ENCODE measurements around the gene CSF2RB.
"Not testable (repeated sequence)": the region's sequence is repeated elsewhere in the genome, so short reads cannot be mapped to it uniquely, and the experiment has no call there.

The CSF2RB gene

DNA sequence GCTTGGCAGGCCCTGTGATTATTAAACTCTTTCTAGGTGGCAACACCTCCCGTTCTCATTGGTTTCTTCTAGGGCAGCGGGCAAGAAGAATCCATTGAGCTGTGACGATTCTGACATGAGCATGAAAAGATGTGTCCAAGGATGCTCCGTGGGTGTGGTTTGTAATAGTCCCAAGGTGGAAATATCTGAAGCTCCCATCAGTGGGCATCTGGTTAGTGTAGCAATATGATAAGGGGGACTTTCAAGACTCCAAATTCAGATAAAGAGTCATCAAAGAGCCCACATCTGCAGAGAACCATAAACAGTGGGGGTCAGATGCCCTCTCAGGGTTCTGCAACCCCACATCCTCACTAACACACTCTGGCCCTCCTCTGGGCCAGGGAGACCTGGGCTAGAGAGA, 63.2 kb downstream of the CSF2RB start:
- H3K27me3 Mint-ChIP-seq (ENCODE audit: low read depth), result peaks cover 9% of the 10 kb centered on the region
- no peaks in the 10 kb centered on the region for H3K9me3 Mint-ChIP-seq
- H3K36me3 Mint-ChIP-seq (ENCODE audit: low read depth), result no peaks in the 10 kb centered on the region
- peak overlapping the region; percentile 86 for H3K4me3 Mint-ChIP-seq
- H3K27ac Mint-ChIP-seq, result no peak overlapping the region
- peaks cover 9% of the 10 kb centered on the region for H3K4me1 Mint-ChIP-seq (ENCODE audit: low read depth)

DNA sequence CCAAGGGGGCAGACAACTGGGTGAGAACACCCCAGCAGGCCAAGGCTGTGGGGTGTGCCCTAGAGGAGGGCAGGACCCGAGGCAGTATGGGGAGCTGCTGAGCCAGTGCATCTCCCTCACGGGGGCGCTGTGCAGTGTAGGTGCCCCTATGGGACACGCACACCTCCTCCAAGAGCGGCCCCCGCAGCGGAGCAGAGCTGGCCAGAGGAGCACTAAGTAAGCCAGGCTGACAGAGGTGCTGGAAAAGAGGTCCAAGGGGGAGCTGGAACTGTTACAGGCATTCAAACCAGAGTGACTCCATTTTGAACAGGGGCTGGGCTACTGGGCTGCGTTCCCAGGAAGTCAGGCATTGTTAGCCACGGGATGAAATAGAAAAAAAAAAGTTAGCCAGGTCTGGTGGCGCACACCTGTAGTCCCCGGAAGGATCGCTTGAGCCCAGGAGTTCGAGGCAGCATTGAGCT, 64.0 kb downstream of the CSF2RB start:
- H3K4me3 Mint-ChIP-seq, result peak overlapping the region; percentile 86
- peaks cover 6% of the 10 kb centered on the region for H3K27me3 Mint-ChIP-seq (ENCODE audit: low read depth)
- no peaks in the 10 kb centered on the region for H3K36me3 Mint-ChIP-seq (ENCODE audit: low read depth)
- no peaks in the 10 kb centered on the region for H3K9me3 Mint-ChIP-seq
- H3K4me1 Mint-ChIP-seq (ENCODE audit: low read depth), result peaks cover 9% of the 10 kb centered on the region
- peak overlapping the region; percentile 87 for H3K27ac Mint-ChIP-seq

DNA sequence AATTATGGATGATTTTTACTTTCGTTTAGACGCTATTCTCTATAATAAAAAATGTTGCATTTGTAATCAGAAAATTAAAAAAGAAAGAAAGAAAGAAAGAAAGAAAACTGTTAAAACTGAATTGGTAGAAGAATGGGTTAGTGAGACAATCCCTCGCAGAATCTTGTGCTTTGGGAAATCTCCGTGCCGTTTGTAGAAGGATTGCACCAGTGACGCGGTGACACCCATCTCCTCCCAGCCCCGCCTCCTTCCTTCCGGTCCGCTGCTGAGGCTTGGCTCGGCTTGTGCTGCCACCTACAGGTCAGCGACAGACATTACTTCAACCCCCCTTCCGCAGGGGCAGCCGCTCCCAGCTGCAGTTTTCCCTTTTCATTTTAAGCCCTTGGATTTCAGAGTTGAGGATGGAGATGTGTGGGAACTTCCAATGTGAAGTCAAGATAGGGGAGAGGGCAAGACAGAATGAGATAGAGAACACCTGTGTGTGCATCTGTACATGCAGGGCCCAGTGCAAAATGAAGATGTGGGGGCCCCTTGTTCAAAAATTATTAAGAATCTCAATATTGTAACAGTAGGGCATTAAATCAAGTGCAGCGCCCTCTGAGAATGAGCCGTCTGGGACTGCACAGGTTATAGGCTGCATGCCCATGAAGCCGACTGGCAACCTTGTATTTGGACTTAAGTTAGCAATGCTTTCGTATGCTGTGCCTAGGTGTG, 64.7 kb downstream of the CSF2RB start:
- Mint-ChIP-seq H3K36me3 (ENCODE audit: low read depth) (no peaks in the 10 kb centered on the region), H3K4me3 (peak overlapping the region; percentile 86), H3K27me3 (ENCODE audit: low read depth) (peaks cover 9% of the 10 kb centered on the region), H3K9me3 (no peaks in the 10 kb centered on the region), H3K27ac (peak overlapping the region; percentile 87), H3K4me1 (ENCODE audit: low read depth) (peaks cover 9% of the 10 kb centered on the region)

DNA sequence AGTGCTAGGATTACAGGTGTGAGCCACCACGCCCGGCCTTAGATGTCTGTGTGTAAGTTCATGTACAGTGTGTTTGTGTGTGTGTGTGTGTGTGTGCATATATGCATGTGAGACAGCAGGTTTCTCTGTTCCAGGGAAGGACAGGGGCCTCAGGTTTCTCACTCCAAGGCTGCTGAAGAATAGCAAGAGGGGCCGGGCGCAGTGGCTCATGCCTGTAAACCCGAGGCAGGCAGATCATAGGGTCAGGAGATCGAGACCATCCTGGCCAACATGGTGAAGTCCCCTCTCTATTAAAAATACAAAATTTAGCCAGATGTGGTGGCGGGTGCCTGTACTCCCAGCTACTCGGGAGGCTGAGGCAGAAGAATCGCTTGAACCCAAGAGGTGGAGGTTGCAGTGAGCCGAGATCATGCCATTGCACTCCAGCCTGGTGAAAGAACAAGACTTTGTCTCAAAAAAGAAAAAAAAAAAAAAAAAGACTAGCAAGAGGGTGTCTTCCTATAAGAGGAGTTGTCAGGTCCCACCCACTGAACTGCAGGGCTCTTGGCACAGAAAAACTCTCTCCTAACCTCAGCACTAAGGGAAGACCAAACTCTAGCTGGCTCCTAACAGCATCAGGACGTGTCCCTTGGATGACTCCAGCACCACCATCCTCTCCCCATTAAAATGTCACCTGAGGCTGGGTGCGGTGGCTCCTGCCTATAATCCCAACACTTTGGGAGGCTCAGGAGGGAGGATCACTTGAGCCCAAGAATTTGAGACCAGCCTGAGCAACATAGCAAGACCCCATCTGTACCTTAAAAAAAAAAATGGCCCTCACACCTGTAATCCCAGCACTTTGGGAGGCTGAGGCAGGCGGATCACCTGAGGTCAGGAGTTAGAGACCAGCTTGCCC, 65.8 kb downstream of the CSF2RB start:
- H3K27ac Mint-ChIP-seq, result no peak overlapping the region

DNA sequence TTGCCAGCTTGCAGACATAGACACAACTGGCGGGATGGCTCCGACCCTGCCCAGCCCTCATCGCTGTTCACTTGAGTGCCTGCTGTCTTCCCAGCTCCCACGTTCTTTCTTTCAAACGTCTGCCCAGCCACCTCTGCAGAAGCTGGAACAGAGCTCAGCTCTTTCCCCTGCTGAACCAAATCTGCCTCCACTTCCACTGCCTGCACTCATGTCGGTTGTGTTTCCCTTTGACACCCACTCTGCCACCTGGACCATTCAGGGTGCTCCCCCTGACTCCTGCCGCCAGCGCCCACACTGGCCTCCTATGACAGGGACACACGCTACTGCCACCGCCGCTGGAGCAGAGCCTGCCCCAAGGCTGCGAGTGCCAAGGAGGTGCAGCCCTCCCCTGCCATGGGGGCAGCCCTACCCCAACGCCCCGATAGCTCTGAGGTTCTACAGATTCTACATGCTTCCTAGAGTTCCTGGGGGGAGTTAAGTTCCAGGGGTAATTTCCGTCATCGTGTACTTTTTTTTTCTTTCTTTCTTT, 67.9 kb downstream of the CSF2RB start:
- Mint-ChIP-seq H3K4me3 (no peak overlapping the region), H3K27ac (no peak overlapping the region), H3K9me3 (peaks cover 11% of the 10 kb centered on the region), H3K27me3 (ENCODE audit: low read depth) (peaks cover 15% of the 10 kb centered on the region), H3K36me3 (ENCODE audit: low read depth) (peaks cover under 1% of the 10 kb centered on the region), H3K4me1 (ENCODE audit: low read depth) (peaks cover 9% of the 10 kb centered on the region)

More for the DNA sequence above, 65.8 kb downstream of the CSF2RB start:
- H3K9me3 Mint-ChIP-seq, result no peaks in the 10 kb centered on the region
- no peak overlapping the region for H3K4me3 Mint-ChIP-seq
- peaks cover 15% of the 10 kb centered on the region for H3K27me3 Mint-ChIP-seq (ENCODE audit: low read depth)
- no peaks in the 10 kb centered on the region for H3K36me3 Mint-ChIP-seq (ENCODE audit: low read depth)
- H3K4me1 Mint-ChIP-seq (ENCODE audit: low read depth), result peaks cover 9% of the 10 kb centered on the region

DNA sequence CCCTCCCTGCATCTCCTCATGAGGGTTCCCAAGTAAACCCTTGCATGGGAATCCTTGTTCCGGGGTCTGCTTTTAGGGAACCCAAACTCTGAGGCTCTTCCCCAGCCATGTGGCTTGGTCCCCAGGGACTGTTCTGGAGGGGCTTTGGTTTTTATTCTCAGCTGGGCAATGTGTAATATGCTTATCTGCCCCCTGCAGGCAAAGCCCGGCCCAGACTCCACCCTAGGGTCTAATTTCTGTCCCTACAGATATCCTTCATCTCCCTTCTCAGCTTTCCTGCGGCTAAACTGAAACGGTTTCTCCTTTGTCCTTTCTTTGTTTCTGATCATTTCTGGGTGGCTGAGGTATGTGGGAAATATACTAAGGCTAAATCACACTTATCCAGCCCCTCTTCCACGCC, 68.7 kb downstream of the CSF2RB start:
- peaks cover 2% of the 10 kb centered on the region for H3K36me3 Mint-ChIP-seq (ENCODE audit: low read depth)
- peaks cover 7% of the 10 kb centered on the region for H3K4me1 Mint-ChIP-seq (ENCODE audit: low read depth)
- no peak overlapping the region for H3K4me3 Mint-ChIP-seq
- no peak overlapping the region for H3K27ac Mint-ChIP-seq
- peaks cover 15% of the 10 kb centered on the region for H3K27me3 Mint-ChIP-seq (ENCODE audit: low read depth)
- H3K9me3 Mint-ChIP-seq, result peaks cover 19% of the 10 kb centered on the region

DNA sequence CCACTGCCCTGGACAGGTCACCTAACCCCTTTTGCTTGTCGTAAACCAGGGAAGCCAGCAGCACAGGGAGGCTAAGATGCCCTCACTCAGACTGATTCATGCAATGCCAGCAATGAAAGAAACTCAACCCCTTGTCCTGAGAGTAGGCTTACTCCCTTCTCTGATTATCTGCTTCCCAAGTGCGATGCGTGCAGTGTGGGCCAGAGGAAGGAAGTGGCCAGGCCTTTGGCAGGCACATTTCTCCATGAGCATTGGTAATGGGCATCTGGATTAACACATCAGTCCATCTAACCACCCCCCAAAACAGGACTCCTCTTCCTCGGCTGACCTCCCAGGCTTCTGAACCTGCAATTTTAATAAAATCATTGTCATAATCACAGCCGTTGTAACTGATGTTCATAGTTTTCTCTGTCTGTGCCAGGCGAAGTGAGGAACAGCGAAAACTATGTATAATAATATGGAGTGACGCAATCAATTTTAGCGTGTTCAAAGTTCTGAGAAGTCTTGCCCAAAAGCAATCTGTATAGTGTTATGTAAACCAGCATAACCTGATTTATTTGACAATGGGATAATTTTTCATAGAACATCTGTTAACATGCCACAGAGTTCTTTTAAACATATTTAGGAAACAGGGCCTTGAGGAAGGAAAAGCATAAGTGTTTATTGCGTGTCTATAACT, 71.9 kb downstream of the CSF2RB start:
- peaks cover 23% of the 10 kb centered on the region for H3K27me3 Mint-ChIP-seq (ENCODE audit: low read depth)

DNA sequence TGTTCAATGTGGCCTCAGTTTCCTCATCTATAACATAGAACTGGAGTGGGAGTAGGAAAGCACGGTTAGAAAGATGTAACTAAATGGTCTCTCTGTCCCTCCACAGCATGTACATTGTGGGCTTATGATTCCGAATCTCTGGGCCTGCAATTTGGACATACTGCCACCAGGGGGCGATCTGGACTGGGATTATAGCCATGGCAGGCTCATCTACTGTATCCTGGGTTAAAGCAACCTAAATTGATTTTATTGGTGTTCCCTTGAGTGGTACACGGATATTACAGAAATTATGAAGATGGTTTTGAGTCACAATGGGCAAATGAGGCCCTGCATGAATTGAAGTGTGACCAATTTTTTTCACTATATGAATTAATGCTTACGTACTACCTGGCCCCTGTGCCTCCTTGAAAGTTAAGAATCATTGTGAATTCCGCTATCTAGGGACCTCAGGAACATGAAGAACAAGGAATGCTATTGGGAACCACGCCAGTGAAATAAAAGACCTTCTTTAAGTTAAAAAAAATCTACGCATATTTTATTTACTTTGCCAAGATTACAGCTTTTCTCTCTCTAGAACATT, 72.9 kb downstream of the CSF2RB start:
- Mint-ChIP-seq H3K4me1 (ENCODE audit: low read depth) (no peaks in the 10 kb centered on the region), H3K27ac (no peak overlapping the region), H3K36me3 (ENCODE audit: low read depth) (peaks cover 2% of the 10 kb centered on the region), H3K4me3 (no peak overlapping the region), H3K9me3 (peaks cover 24% of the 10 kb centered on the region), H3K27me3 (ENCODE audit: low read depth) (peaks cover 22% of the 10 kb centered on the region)

More for the DNA sequence above, 71.9 kb downstream of the CSF2RB start:
- peaks cover 2% of the 10 kb centered on the region for H3K36me3 Mint-ChIP-seq (ENCODE audit: low read depth)
- H3K9me3 Mint-ChIP-seq, result peaks cover 24% of the 10 kb centered on the region
- H3K4me1 Mint-ChIP-seq (ENCODE audit: low read depth), result no peaks in the 10 kb centered on the region
- H3K4me3 Mint-ChIP-seq, result no peak overlapping the region
- H3K27ac Mint-ChIP-seq, result no peak overlapping the region

DNA sequence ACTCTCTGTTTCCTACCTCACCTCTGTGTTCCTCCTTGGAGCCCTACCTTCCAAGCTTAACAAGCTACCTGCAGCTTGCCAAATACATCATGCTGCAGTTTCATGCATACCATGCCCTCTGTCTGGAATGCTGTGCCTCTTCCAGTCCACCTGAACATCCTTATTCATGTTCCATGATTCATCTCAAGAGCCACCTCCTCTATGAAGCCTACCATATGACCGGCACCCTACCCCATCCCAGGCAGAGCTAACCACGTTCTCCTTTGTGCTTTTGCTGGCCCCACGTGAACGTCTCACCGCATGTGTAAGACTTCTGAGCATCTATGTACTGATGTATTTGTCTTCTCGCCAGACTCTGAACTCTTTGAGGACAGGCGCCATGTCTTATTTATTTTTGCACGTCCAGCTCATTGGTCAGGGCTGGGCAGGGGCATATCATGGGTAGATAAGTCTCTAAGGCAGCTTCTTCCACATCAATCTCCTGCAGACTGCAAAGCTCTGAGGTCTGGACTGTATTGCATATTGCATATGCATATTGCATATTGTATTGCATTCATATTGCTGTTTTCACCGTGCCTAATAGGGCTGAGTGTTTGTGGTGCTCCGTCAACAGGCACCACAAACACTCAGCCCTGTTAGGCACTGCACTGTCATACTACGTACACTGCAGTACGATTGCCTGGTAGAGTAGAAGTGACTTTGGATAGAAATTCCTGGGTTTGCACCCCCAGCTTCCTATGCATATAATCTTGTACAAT, 74.8 kb downstream of the CSF2RB start:
- Mint-ChIP-seq H3K9me3 (peaks cover 24% of the 10 kb centered on the region), H3K36me3 (ENCODE audit: low read depth) (peaks cover 2% of the 10 kb centered on the region)

DNA sequence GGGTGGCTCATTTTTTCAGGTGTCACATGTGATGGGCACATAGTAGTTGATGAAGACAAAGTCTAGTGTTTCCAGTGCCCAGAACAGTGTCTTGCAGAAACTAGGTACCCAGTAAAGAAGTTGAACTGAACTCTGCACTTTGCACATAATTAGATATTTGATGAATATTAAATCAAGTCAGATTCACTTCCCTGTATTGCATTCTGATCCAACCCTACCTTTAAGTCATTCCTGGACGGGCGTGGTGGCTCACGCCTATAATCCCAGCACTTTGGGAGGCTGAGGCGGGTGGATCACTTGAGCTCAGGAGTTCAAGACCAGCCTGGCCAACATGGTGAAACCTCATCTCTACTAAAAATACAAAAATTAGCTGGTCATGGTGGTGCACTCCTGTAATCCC, 75.6 kb downstream of the CSF2RB start:
- Mint-ChIP-seq H3K9me3 (peaks cover 24% of the 10 kb centered on the region), H3K27me3 (ENCODE audit: low read depth) (peaks cover 21% of the 10 kb centered on the region)
- H3K27ac Mint-ChIP-seq; H3K36me3 Mint-ChIP-seq (ENCODE audit: low read depth); H3K4me3 Mint-ChIP-seq; H3K4me1 Mint-ChIP-seq (ENCODE audit: low read depth): not testable (repeated sequence)

More for the DNA sequence above, 74.8 kb downstream of the CSF2RB start:
- peaks cover 24% of the 10 kb centered on the region for H3K27me3 Mint-ChIP-seq (ENCODE audit: low read depth)
- no peaks in the 10 kb centered on the region for H3K4me1 Mint-ChIP-seq (ENCODE audit: low read depth)
- H3K27ac Mint-ChIP-seq, result no peak overlapping the region
- no peak overlapping the region for H3K4me3 Mint-ChIP-seq

Measured in T-helper 1 cell treated with Interleukin-12 subunit alpha and Interleukin-12 subunit beta and Interleukin-4 antibody, amounts not matched to agents 30 μg/mL and 1 μg/mL, for 36 hours (primary cell).